GM12891 (cell line): Measurements from ENCODE around the gene STK16.

Source experiments
- DNase-seq: peaks from one replicate; pipeline ENCODE4 v3.0.0; 2011; ENCODE audit warnings: low spot score; ENCODE audit not compliant: insufficient read length
- FAIRE-seq: peaks from 2 replicates; lab custom pipeline; 2011; peaks lifted over from hg19 to GRCh38; lab: Jason Lieb, UNC
- PAX5 ChIP-seq: IDR thresholded peaks from 2 replicates; pipeline ENCODE4 v1.6.1; 2011; ENCODE audit warnings: low read length, moderate library complexity, mild to moderate bottlenecking; ENCODE audit not compliant: insufficient read depth, severe bottlenecking
- POLR2A ChIP-seq: IDR thresholded peaks from 2 replicates; pipeline ENCODE4 v1.6.1; 2011; ENCODE audit warnings: low read depth, low read length, control low read depth
- POLR2AphosphoS5 ChIP-seq: IDR thresholded peaks from 2 replicates; pipeline ENCODE4 v1.6.1; 2011; ENCODE audit warnings: low read depth, low read length, control low read depth
- POU2F2 ChIP-seq: IDR thresholded peaks from 2 replicates; pipeline ENCODE4 v1.6.1; 2011; ENCODE audit warnings: low read depth, mild to moderate bottlenecking, control low read depth, low read length, moderate library complexity
- SPI1 ChIP-seq: IDR thresholded peaks from 2 replicates; pipeline ENCODE4 v1.6.1; 2011; ENCODE audit warnings: low read depth, low read length, control low read depth
- TAF1 ChIP-seq: IDR thresholded peaks from 2 replicates; pipeline ENCODE4 v1.6.1; 2011; ENCODE audit warnings: low read depth, low read length, control low read depth

Gene STK16

GRCh38 chr2:219266886-219267285 is 21.6 kb downstream of the STK16 start:
- no peak for DNase-seq
- FAIRE-seq, result no peak
- no peak for TF ChIP-seq PAX5
- no peak for TF ChIP-seq SPI1
- no peak for TF ChIP-seq POU2F2
- TF ChIP-seq TAF1, result no peak
- no peak for TF ChIP-seq POLR2AphosphoS5
- no peak for TF ChIP-seq POLR2A

GRCh38 chr2:219268294-219268693 is 23.0 kb downstream of the STK16 start:
- TF ChIP-seq POU2F2, result no peak
- TF ChIP-seq TAF1, result no peak
- no peak for TF ChIP-seq SPI1
- no peak for TF ChIP-seq POLR2AphosphoS5
- no peak for TF ChIP-seq POLR2A
- TF ChIP-seq PAX5, result no peak
- FAIRE-seq (no peak), DNase-seq (no peak)

- no peak for TF ChIP-seq POLR2AphosphoS5
- no peak for TF ChIP-seq POU2F2
- TF ChIP-seq PAX5, result no peak
- no peak for TF ChIP-seq POLR2A
- no peak for TF ChIP-seq TAF1
- no peak for TF ChIP-seq SPI1
- FAIRE-seq (no peak), DNase-seq (no peak)
Measured at GRCh38 chr2:219269362-219270054, 24.2 kb downstream of the STK16 start.

GRCh38 chr2:219270055-219270372 is 24.7 kb downstream of the STK16 start:
- FAIRE-seq (no peak), DNase-seq (no peak)
- no peak for TF ChIP-seq POU2F2
- TF ChIP-seq TAF1, result no peak
- TF ChIP-seq SPI1, result no peak
- no peak for TF ChIP-seq POLR2AphosphoS5

GRCh38 chr2:219271021-219271420 is 25.7 kb downstream of the STK16 start:
- TF ChIP-seq TAF1 (no peak), POLR2A (no peak), POU2F2 (no peak), POLR2AphosphoS5 (no peak), SPI1 (no peak), PAX5 (no peak)
- no peak for FAIRE-seq

GRCh38 chr2:219272356-219272755 is 27.1 kb downstream of the STK16 start:
- no peak for TF ChIP-seq PAX5
- TF ChIP-seq TAF1, result no peak
- TF ChIP-seq POU2F2, result no peak
- TF ChIP-seq SPI1, result no peak
- no peak for TF ChIP-seq POLR2A
- no peak for TF ChIP-seq POLR2AphosphoS5
- DNase-seq, result no peak
- no peak for FAIRE-seq

More at GRCh38 chr2:219271021-219271420, 25.7 kb downstream of the STK16 start:
- DNase-seq, result no peak

GRCh38 chr2:219272995-219273394 is 27.7 kb downstream of the STK16 start:
- FAIRE-seq, result no peak
- DNase-seq, result no peak
- TF ChIP-seq TAF1 (no peak), POLR2A (no peak), PAX5 (no peak), POU2F2 (no peak), SPI1 (no peak), POLR2AphosphoS5 (no peak)

GRCh38 chr2:219273937-219274336 is 28.7 kb downstream of the STK16 start:
- FAIRE-seq, result no peak

GRCh38 chr2:219274361-219274921 is 29.2 kb downstream of the STK16 start:
- FAIRE-seq, result no peak

More at GRCh38 chr2:219273937-219274336, 28.7 kb downstream of the STK16 start:
- TF ChIP-seq POU2F2, result no peak
- TF ChIP-seq POLR2AphosphoS5, result no peak
- TF ChIP-seq TAF1, result no peak
- TF ChIP-seq PAX5, result no peak
- no peak for TF ChIP-seq POLR2A
- TF ChIP-seq SPI1, result no peak
- DNase-seq, result no peak

More at GRCh38 chr2:219274361-219274921, 29.2 kb downstream of the STK16 start:
- no peak for DNase-seq
- TF ChIP-seq POLR2A, result no peak
- TF ChIP-seq POLR2AphosphoS5, result no peak
- no peak for TF ChIP-seq SPI1
- no peak for TF ChIP-seq TAF1
- no peak for TF ChIP-seq PAX5
- TF ChIP-seq POU2F2, result no peak
